HCT116 (cell line): ENCODE results near the gene MGRN1. TPM values are rescaled to one million over a fixed set of nuclear protein-coding genes. Genes with fewer than 3 reads are reported as not detected.

Experiments used
- ATAC-seq: fragments of 200-7000 bp; cut with Tn5 transposase; 2 replicates; pipeline ENCODE4 v1.9.1; 2020; ENCODE audit warnings: mild to moderate bottlenecking, moderate library complexity
- BruUV-seq: library from RNA; stranded (reverse); fragments of 400-500 nt; replicated peaks from 2 replicates; lab custom pipeline; 2021; lab: Mats Ljungman, UMichigan
- CTCF ChIA-PET: fragments of 300-600 bp; sonication (Branson Sonifier 250); formaldehyde crosslinking; loops from one replicate; lab custom pipeline; 2021; ENCODE audit warnings: antibody characterized with exemption; lab: Charles Lee
- POLR2A ChIA-PET: fragments of 300-600, 350-600 bp; sonication (Branson Sonifier 250); formaldehyde crosslinking; loops from one replicate; lab custom pipeline; 2021; ENCODE audit warnings: antibody characterized with exemption; lab: Charles Lee
- RAD21 ChIA-PET, 2 experiments: fragments of 300-600 bp; sonication (Branson Sonifier 250); formaldehyde crosslinking; loops; one replicate each; lab custom pipeline; 2023; ENCODE audit warnings: low total read pairs in 2 of 2; ENCODE audit not compliant: uncharacterized antibody in 2 of 2, unreplicated experiment in 2 of 2, low non-redundant PET in 1 of 2; lab: Charles Lee
- DNase-seq: peaks from one replicate; pipeline ENCODE4 v3.0.0-alpha.2; 2010; ENCODE audit warnings: low read depth, low spot score
- H2AFZ ChIP-seq: fragments of 200-600 bp; shearing (Covaris generic), sonication (generic); 2 replicates; pipeline ENCODE4 v1.6.1; 2017; ENCODE audit warnings: low read depth, mixed run types, mixed read lengths, antibody characterized with exemption, low read length; ENCODE audit not compliant: poor library complexity, severe bottlenecking
- H3K27ac ChIP-seq: 2 replicates; pipeline ENCODE4 v1.5.1; 2012; ENCODE audit warnings: low read depth, low read length
- H3K27me3 ChIP-seq: fragments of 200-600 bp; sonication (generic); 2 replicates; pipeline ENCODE4 v1.6.1; 2016; ENCODE audit warnings: mixed run types, low read length, mixed read lengths; ENCODE audit not compliant: insufficient read depth
- H3K36me3 ChIP-seq, 2 experiments: fragments of 200-500 bp in 1 of 2; fragments of 200-600 bp in 1 of 2; sonication (Bioruptor generic) in 1 of 2; sonication (generic) in 1 of 2; 2 replicates each; pipeline versions ENCODE4 v1.5.1 to v1.6.1; 2014 to 2016; ENCODE audit warnings: low read length in 2 of 2, inconsistent platforms in 1 of 2, mixed read lengths in 1 of 2, mixed run types in 1 of 2; ENCODE audit not compliant: insufficient read depth in 2 of 2, control insufficient read depth in 1 of 2
- H3K4me1 ChIP-seq, 2 experiments: fragments of 200-600 bp in 1 of 2; sonication (generic) in 1 of 2; 2 replicates each; pipeline versions ENCODE4 v1.5.1 to v1.6.1; 2012 to 2017; ENCODE audit warnings: low read length in 2 of 2, inconsistent platforms in 1 of 2, mild to moderate bottlenecking in 1 of 2, mixed read lengths in 1 of 2, mixed run types in 1 of 2, moderate library complexity in 1 of 2; ENCODE audit not compliant: insufficient read depth in 2 of 2, control insufficient read depth in 1 of 2
- H3K4me2 ChIP-seq: fragments of 200-600 bp; sonication (generic); 2 replicates; pipeline ENCODE4 v1.6.1; 2017; ENCODE audit warnings: mixed run types, low read length, mixed read lengths
- H3K4me3 ChIP-seq, 2 experiments: fragments of 200-600 bp in 1 of 2; sonication (generic) in 1 of 2; replicated peaks in 1 of 2; 2 replicates each; pipeline ENCODE4 v1.5.1; 2011 to 2016; ENCODE audit warnings: low read length in 2 of 2, control low read depth in 1 of 2, low read depth in 1 of 2, mild to moderate bottlenecking in 1 of 2, mixed read lengths in 1 of 2, mixed run types in 1 of 2
- H3K79me2 ChIP-seq: fragments of 200-600 bp; sonication (generic); 2 replicates; pipeline ENCODE4 v1.6.1; 2017; ENCODE audit warnings: mild to moderate bottlenecking, mixed run types, low read length, moderate library complexity, mixed read lengths; ENCODE audit not compliant: insufficient read depth
- H3K9ac ChIP-seq: fragments of 200-600 bp; sonication (generic); 2 replicates; pipeline ENCODE4 v1.6.1; 2016; ENCODE audit warnings: low read length, mixed read lengths
- H3K9me2 ChIP-seq: fragments of 200-600 bp; sonication (generic), shearing (Covaris generic); 2 replicates; pipeline ENCODE4 v1.6.1; 2017; ENCODE audit warnings: mixed run types, mild to moderate bottlenecking, moderate library complexity; ENCODE audit not compliant: insufficient read depth
- H3K9me3 ChIP-seq, 2 experiments: fragments of 200-500 bp in 1 of 2; fragments of 200-600 bp in 1 of 2; sonication (Bioruptor generic) in 1 of 2; sonication (generic) in 1 of 2; 2 replicates each; pipeline ENCODE4 v1.6.1; 2014 to 2017; ENCODE audit warnings: low read length in 2 of 2, mixed read lengths in 2 of 2, inconsistent platforms in 1 of 2, low read depth in 1 of 2, mild to moderate bottlenecking in 1 of 2, mixed run types in 1 of 2, moderate library complexity in 1 of 2; ENCODE audit not compliant: control insufficient read depth in 1 of 2, insufficient read depth in 1 of 2
- H4K20me1 ChIP-seq: fragments of 200-600 bp; sonication (generic), shearing (Covaris generic); 2 replicates; pipeline ENCODE4 v1.6.1; 2017; ENCODE audit warnings: mixed run types, mild to moderate bottlenecking, moderate library complexity; ENCODE audit not compliant: insufficient read depth
- CBX3 ChIP-seq: IDR thresholded peaks from 2 replicates; pipeline ENCODE4 v1.6.1; 2012; ENCODE audit warnings: low read depth
- CEBPB ChIP-seq: IDR thresholded peaks from 2 replicates; pipeline ENCODE4 v1.6.1; 2012; ENCODE audit warnings: low read depth
- CTCF ChIP-seq, 3 experiments: fragments of 200-600 bp in 1 of 3; sonication (generic) in 1 of 3; IDR thresholded peaks in 2 of 3; conservative IDR thresholded peaks in 1 of 3; 2 replicates each; pipeline ENCODE4 v1.5.1; 2012 to 2017; ENCODE audit warnings: low read depth in 2 of 3, low read length in 2 of 3, antibody characterized with exemption in 1 of 3, borderline replicate concordance in 1 of 3, control low read depth in 1 of 3, mild to moderate bottlenecking in 1 of 3, mixed read lengths in 1 of 3, mixed run types in 1 of 3, moderate library complexity in 1 of 3; ENCODE audit not compliant: insufficient read depth in 1 of 3
- EZH2phosphoT487 ChIP-seq: fragments of 200-600 bp; IDR thresholded peaks from 2 replicates; pipeline ENCODE4 v1.6.1; 2018; ENCODE audit warnings: antibody characterized with exemption, borderline replicate concordance
- JUND ChIP-seq: IDR thresholded peaks from 2 replicates; pipeline ENCODE4 v1.6.1; 2012
- SRF ChIP-seq: IDR thresholded peaks from 2 replicates; pipeline ENCODE4 v1.6.1; 2012; ENCODE audit warnings: low read depth
- TCF7L2 ChIP-seq: IDR thresholded peaks from 2 replicates; pipeline ENCODE4 v1.7.0; 2011; ENCODE audit warnings: borderline replicate concordance, inconsistent platforms; ENCODE audit not compliant: insufficient read depth, insufficient read length; ENCODE audit errors: extremely low read depth
- YY1 ChIP-seq: IDR thresholded peaks from 2 replicates; pipeline ENCODE4 v1.6.1; 2011; ENCODE audit warnings: low read length, low read depth, moderate library complexity, mild to moderate bottlenecking; ENCODE audit not compliant: insufficient replicate concordance; ENCODE audit errors: extremely low read depth
- ZNF274 ChIP-seq: fragments of 200-500 bp; sonication (Bioruptor generic); IDR thresholded peaks from 2 replicates; pipeline ENCODE4 v1.6.1; 2014; ENCODE audit warnings: mild to moderate bottlenecking, low read depth, low read length, inconsistent platforms
- intact Hi-C: fragments of 100-400 bp; cut with micrococcal nuclease; formaldehyde crosslinking; loops from 2 replicates; pipeline ENCODE4 v1.10.0; 2022
- total RNA-seq: library from RNA; stranded (reverse); gene quantifications from one replicate; pipeline ENCODE4 v1.2.1, GENCODE V29; 2021; ENCODE audit not compliant: unreplicated experiment

MGRN1 gene
- total RNA-seq, 1 experiment from 2014 or later, result 50.6 TPM

DNA sequence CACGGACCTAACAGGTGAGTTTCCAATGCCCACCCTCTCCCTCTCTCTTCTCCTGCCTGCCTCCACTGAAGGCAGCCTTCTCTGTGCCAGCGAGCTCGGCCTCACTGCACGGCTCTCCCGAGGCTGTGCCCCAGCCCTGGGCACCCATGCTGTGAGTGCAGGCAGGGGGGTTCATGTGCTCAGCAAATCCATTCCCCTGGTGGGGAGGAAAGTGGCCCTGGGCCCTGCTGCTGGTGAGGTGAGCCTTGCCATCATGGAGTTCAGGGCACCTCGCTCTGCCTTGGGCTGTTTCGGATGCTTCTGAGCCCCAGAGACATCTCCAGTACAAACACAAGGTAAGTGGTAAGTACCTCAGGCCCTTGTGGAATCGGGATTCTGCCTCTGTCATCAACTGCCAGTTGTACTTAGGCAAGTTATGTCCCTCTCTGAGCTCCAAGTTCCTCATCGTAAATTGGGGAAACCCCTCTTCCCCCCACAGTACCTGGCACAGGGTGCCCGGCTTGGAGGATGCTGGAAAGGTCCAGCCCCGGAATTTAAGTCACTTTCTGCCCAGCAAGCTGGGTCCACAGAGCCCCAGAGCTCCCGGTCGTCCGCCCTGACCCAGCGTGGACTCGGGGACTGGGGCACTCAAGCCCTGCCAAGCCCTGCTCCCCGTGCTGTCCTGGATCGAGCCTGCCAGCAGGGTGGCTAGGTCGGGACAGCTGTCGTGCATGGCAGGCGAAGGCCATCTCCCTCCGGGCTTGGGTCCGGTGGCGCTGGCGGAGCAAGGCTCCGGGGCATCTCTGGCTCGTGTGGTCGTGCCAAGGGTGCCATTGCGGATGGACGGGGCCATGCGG, 68.1 kb downstream of the MGRN1 start:
- H3K79me2 ChIP-seq, result no peaks in the 10 kb centered on the region; the same call in 1 of the 2 replicates
- H3K9me2 ChIP-seq, result no peaks in the 10 kb centered on the region
- ChIA-PET RAD21 (no interaction called here), POLR2A (interaction anchor here (0.8 to 1.4 kb wide), 2 partner anchors 12 to 76 kb away, joined by 3 read pairs; no protein-coding TSS in a partner anchor), CTCF (no interaction called here)
- BruUV-seq, result TSS peak; percentile 36
- peak overlapping the region; percentile 40 to 82 for H3K4me3 ChIP-seq
- H4K20me1 ChIP-seq, result no peaks in the 10 kb centered on the region
- H3K36me3 ChIP-seq, result peaks cover 0 to 2% of the 10 kb centered on the region in 2 experiments; a peak in 1 of 4 replicates
- H3K4me2 ChIP-seq, result peak overlapping the region; percentile 94
- ATAC-seq (peak; percentile 6), DNase-seq (no peak)
- H3K9me3 ChIP-seq, result no peaks in the 10 kb centered on the region
- no peak overlapping the region for H2AFZ ChIP-seq
- H3K27me3 ChIP-seq, result no peaks in the 10 kb centered on the region
- H3K9ac ChIP-seq, result peak overlapping the region; percentile 56
- intact Hi-C loops, result no loop called here
- H3K27ac ChIP-seq, result peak overlapping the region; percentile 47
- TF ChIP-seq TCF7L2 (no peak), JUND (no peak), CEBPB (no peak), ZNF274 (no peak), EZH2phosphoT487 (no peak), SRF (no peak), YY1 (no peak), CTCF (IDR thresholded peaks at IDR 0.05 in 2 of 3, conservative IDR thresholded peaks at IDR 0.05 in 1 of 3; ENCODE audit: borderline replicate concordance in 1 of 3, insufficient read depth in 1 of 3, low read depth in 2 of 3, low read length in 2 of 3) (no peak), CBX3 (no peak)
- H3K4me1 ChIP-seq, result peaks cover 8 to 16% of the 10 kb centered on the region in 2 experiments; a peak in 2 of 4 replicates
